HL-60 (cell line): Measurements from ENCODE around the gene GID8.

Source experiments
- DNase-seq, 2 experiments: peaks; one replicate each; pipeline ENCODE4 v3.0.0-alpha.2; 2010 to 2020; ENCODE audit warnings: low read depth in 1 of 2, low spot score in 1 of 2
- H3K27ac ChIP-seq: fragments of 250-450 bp; sonication (Bioruptor Pico); replicated peaks from 2 replicates; pipeline ENCODE4 v1.5.1; 2020; ENCODE audit warnings: mild to moderate bottlenecking, moderate library complexity
- H3K27me3 ChIP-seq: fragments of 250-450 bp; sonication (Bioruptor Pico); 2 replicates; pipeline ENCODE4 v1.5.1; 2021; ENCODE audit warnings: mild to moderate bottlenecking, moderate library complexity; ENCODE audit not compliant: insufficient read depth, poor library complexity, severe bottlenecking
- H3K4me3 ChIP-seq: replicated peaks from 2 replicates; pipeline ENCODE4 v1.5.1; 2011; ENCODE audit warnings: mild to moderate bottlenecking, control low read depth, low read length; ENCODE audit not compliant: insufficient read depth
- GABPA ChIP-seq: IDR thresholded peaks from 2 replicates; pipeline ENCODE4 v1.6.1; 2012; ENCODE audit warnings: low read depth
- POLR2AphosphoS5 ChIP-seq: IDR thresholded peaks from 2 replicates; pipeline ENCODE4 v1.6.1; 2012; ENCODE audit warnings: low read depth
- SPI1 ChIP-seq: IDR thresholded peaks from 2 replicates; pipeline ENCODE4 v1.6.1; 2012; ENCODE audit warnings: low read depth, mild to moderate bottlenecking, borderline replicate concordance
- long read RNA-seq: library from polyadenylated mRNA; unstranded; transcript quantifications from one replicate; pipeline ENCODE4 v2.0.0, GENCODE V29; 2020
- TF ChIP-seq, protein P1 (sequence below): IDR thresholded peaks from 2 replicates; pipeline ENCODE4 v1.6.1; 2012; ENCODE audit warnings: low read depth; ENCODE audit not compliant: insufficient replicate concordance
- TF ChIP-seq, protein P2 (sequence below): IDR thresholded peaks from one replicate; pipeline ENCODE4 v1.5.1; 2011; ENCODE audit warnings: low read length, control low read depth, inconsistent platforms; ENCODE audit not compliant: insufficient read depth

Gene GID8
- long read RNA-seq, full-length matches to known transcripts, result 341 of 388 reads
- long read RNA-seq, partial matches to known transcripts, result 9 of 388 reads
- long read RNA-seq, other reads (novel, unspliced or antisense), result 38 of 388 reads

DNA sequence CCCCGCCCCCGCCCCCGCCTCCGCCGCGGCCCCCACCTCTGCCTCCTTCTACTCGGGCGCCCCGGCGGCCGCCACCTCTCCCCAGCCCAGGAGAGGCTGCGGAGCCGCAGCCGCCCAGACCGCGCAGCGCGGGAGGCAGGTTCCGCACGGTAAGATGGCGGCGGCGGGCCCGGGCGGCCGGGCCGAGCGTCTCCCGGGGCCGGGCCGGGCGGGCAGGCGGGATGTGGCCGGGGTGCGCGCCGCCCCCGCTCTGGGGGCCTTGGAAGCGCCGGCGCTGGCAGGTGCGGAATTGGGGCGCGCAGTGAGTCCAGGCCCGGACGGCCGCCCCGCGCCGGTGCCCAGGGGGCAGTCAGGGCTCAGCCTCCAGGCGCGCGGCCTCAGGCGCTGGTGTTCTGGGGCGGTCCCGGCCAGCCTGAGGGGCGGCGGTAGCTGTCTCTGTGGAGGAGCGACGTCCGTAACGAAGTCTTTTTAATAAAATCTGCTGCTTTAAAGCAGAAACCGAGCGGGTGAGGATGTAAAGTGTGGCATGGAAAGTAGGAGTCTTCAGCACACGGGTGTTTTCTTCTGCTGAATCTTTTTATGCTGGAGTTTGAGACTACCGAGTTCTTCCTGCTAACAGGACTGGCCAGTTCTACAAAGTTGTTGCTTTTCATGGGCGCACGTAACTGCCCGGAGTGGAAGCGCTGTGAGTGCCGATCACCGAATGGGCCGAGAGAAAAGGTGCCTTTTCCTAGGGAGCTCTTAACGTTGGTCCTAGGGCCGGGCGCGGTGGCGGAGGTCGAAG, at the start of gene GID8:
Gene GID8, plus strand, starts transcription at position 43 of the 784 bp plus-strand sequence. CDS start 3,356 bp downstream, outside the sequence.
- TF ChIP-seq SPI1, result no peak
- TF ChIP-seq GABPA, result no peak
- TF ChIP-seq, protein P1, sequence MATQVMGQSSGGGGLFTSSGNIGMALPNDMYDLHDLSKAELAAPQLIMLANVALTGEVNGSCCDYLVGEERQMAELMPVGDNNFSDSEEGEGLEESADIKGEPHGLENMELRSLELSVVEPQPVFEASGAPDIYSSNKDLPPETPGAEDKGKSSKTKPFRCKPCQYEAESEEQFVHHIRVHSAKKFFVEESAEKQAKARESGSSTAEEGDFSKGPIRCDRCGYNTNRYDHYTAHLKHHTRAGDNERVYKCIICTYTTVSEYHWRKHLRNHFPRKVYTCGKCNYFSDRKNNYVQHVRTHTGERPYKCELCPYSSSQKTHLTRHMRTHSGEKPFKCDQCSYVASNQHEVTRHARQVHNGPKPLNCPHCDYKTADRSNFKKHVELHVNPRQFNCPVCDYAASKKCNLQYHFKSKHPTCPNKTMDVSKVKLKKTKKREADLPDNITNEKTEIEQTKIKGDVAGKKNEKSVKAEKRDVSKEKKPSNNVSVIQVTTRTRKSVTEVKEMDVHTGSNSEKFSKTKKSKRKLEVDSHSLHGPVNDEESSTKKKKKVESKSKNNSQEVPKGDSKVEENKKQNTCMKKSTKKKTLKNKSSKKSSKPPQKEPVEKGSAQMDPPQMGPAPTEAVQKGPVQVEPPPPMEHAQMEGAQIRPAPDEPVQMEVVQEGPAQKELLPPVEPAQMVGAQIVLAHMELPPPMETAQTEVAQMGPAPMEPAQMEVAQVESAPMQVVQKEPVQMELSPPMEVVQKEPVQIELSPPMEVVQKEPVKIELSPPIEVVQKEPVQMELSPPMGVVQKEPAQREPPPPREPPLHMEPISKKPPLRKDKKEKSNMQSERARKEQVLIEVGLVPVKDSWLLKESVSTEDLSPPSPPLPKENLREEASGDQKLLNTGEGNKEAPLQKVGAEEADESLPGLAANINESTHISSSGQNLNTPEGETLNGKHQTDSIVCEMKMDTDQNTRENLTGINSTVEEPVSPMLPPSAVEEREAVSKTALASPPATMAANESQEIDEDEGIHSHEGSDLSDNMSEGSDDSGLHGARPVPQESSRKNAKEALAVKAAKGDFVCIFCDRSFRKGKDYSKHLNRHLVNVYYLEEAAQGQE, result no peak
- TF ChIP-seq, protein P2, sequence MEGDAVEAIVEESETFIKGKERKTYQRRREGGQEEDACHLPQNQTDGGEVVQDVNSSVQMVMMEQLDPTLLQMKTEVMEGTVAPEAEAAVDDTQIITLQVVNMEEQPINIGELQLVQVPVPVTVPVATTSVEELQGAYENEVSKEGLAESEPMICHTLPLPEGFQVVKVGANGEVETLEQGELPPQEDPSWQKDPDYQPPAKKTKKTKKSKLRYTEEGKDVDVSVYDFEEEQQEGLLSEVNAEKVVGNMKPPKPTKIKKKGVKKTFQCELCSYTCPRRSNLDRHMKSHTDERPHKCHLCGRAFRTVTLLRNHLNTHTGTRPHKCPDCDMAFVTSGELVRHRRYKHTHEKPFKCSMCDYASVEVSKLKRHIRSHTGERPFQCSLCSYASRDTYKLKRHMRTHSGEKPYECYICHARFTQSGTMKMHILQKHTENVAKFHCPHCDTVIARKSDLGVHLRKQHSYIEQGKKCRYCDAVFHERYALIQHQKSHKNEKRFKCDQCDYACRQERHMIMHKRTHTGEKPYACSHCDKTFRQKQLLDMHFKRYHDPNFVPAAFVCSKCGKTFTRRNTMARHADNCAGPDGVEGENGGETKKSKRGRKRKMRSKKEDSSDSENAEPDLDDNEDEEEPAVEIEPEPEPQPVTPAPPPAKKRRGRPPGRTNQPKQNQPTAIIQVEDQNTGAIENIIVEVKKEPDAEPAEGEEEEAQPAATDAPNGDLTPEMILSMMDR, result no peak
- TF ChIP-seq POLR2AphosphoS5, result no peak
- peak in 1 of 2 experiments; percentile 32 for DNase-seq
- peak within 1 kb of the TSS; percentile 96 for H3K27ac ChIP-seq
- H3K27me3 ChIP-seq, result no peaks in the 10 kb centered on the region
- H3K4me3 ChIP-seq, result peak within 1 kb of the TSS; percentile 93

DNA sequence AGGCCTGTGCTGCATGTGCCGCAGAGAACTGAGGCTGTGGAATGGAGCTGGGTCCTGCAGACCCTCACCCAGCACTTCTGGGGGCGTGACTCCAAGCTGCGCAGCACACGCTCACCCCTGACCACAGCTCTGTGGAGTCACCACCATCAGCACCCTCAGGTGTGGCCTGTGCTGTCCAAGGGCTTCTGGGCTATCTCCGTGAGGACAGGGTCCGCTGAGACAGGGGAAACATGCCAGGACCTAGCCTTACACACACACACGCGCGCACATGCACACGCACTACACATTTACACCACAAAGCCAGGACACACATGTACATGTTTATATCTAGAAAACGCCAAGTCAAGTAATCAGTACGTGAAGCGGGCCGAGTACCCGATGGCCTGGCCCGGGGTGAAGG, 49.5 kb upstream of the GID8 start:
- Histone ChIP-seq H3K4me3 (no peak overlapping the region), H3K27me3 (no peaks in the 10 kb centered on the region), H3K27ac (no peak overlapping the region)
- no peak for DNase-seq
- TF ChIP-seq, protein P1, result no peak
- TF ChIP-seq, protein P2, result no peak
- TF ChIP-seq POLR2AphosphoS5, result no peak; the same call in 1 of the 2 replicates
- TF ChIP-seq SPI1, result no peak
- no peak for TF ChIP-seq GABPA

DNA sequence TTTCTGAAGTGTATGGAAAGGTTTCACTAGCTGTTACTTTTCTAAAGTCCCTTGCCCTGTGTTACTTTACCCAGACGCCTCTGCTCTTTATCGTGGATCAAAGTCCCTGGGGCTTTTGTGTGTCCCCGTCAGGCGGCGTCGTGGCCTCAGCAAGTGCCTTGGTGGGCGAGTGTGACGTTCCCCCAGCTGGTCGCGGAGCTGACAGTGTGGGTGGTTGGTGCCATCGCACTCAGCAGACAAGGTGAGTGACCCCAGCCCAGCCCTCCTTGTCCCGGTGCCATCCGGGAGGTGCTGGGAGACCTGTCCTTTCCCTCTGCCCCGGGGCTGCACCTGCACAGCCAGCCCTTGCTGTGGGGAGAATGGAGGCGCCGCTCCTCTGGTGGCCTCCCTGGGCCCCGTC, 49.0 kb upstream of the GID8 start:
- H3K27ac ChIP-seq, result no peak overlapping the region
- no peaks in the 10 kb centered on the region for H3K27me3 ChIP-seq
- TF ChIP-seq GABPA, result no peak
- no peak for TF ChIP-seq SPI1
- TF ChIP-seq, protein P1, result no peak
- TF ChIP-seq POLR2AphosphoS5, result no peak
- DNase-seq, result no peak
- H3K4me3 ChIP-seq, result no peak overlapping the region
